DMS114 treated with DMSO at 0.1 percent for 48 hours (cell line): Measurements from ENCODE around the gene SLC22A5.
A peak's percentile ranks its signal among the peaks of the same experiment; 100 is the strongest.

Source experiments
- DNase-seq: peaks from one replicate; lab custom pipeline; 2025; ENCODE audit not compliant: unreplicated experiment; lab: John Stamatoyannopoulos, UW

Gene SLC22A5

DNA sequence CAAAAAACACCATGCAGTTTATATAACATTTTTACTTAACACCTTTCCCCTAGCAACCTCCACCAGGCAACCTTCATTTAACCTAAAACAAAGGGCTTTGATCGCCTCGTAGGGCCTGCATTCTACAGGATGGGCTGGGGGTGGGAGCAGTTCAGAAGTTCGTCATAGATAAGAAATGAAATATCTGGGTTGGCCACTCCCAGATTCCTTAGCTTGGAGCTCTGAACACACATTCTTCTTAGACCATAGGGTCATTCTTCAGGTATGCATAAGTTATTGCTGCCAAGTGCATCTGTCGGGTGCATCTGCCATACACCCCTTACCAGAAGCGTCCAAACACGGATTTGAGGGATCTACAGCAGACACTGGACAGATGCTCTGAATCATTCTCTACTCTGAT lies 4.3 kb upstream of the SLC22A5 start:
- DNase-seq: no peak

DNA sequence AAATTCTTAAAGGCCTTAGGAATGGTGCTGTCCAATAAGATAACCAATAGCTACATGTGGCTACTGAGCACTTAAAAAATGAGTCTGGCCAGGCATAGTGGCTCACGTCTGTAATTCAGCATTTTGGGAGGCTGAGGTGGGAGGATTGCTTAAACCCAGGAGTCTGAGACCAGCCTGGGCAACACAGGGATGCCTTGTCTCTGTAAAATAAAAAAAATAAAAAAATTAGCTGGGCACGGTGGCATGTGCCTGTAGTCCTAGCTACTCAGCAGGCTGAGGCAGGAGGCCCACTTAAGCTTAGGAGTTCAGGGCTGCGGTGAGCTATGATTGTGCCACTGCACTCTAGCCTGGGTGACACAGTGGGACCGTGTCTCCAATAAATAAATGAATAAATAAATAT lies 1.3 kb upstream of the SLC22A5 start:
- no peak for DNase-seq

DNA sequence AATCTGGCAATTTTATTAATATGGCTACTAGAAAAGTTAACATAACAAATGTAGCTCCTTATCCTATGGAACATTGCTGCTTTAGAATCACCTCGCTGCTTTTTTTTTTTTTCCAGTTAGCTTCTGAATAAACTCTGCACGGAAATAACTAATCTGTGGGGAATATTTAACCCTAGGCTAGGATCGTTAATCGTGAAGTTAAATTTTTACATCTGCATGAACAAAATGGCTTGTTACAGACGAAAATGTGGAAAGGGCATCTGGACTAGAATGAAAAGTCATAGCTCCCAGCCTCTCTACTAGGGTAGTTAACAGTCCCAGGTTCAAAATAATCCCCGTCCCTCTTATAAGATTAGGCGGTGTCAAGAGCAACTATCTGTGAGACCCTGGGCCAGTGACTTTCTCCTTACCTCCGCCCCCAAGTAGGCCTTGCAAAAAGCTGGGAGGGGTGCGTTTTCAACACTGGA lies 470 bp upstream of the SLC22A5 start:
- DNase-seq: peak; percentile 37

DNA sequence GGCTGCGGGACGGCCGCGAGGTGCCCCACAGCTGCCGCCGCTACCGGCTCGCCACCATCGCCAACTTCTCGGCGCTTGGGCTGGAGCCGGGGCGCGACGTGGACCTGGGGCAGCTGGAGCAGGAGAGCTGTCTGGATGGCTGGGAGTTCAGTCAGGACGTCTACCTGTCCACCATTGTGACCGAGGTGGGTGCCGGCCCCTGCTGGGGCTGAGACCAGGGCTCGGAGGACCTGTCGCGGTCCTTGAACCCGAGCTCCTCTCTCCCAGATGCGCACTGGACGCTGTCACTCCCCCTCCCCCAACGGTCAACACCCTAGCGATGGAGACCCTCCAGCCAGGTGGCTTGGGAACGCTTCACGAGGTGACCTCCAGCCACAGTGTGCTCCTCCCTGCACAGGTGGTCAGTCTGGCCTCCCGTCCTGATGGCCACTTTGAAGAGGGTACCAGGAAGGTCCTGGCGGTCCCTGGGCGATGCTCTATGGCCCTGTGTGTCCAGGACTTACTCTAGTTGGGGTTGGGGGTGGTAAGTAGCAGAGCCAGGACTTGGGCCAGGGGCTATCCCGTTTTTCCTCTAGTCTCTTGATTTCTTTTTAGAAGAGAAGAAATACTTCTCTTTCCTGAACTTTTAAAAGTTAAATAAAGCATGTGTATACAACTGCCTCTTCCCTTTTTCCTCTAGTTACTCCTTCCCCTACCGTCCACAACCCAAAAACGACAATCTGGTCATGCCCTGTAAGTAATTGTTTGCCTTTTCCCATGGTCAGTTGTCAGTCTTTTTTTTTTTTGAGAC lies 866 bp downstream of the SLC22A5 start:
- DNase-seq: no peak

DNA sequence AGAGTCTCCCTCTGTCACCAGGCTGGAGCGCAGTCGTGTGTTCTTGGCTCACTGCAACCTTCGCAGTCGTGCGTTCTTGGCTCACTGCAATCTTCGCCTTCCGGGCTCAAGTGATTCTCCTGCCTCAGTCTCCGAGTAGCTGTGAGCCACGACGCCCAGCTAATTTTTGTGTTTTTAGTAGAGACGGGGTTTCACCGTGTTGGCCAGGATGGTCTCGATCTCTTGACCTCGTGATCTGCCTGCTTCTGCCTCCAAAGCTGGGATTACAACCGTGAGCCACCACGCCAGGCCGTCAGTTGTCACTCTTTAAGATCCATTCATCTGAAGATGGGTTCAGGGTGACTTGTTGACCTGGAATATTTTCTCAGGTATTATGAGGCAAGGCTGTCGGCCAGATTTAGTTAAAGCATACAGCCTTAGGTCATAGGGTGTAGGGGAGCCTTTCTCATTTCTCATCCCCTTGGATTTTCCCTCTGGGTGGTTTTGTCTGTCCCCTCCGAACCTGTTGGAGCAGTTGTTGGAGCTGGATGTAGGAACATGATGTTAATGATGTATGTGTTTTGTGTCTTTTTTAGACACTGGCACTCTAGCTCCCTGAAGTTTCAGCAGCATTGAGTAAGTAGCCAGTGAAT lies 1.6 kb downstream of the SLC22A5 start:
- DNase-seq: no peak

DNA sequence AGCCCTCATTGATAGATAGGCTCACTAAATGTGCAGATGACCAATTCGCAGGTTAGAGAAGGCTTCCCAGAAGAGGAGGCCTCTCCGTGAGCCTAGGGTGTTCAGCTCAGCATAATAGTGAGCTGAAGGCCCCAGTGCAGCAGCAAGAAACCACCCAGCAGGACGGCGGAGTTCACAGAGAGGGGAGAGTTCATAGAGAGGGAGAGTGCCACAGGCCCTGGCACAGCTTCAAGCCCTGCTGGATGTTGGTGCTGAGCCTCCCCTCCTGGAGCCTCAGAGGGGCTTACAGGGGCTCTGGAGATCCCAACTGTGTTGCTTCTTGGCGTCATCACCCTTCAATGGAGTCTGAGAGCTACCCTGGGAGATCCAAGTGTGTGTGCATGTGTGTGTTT lies 2.1 kb downstream of the SLC22A5 start:
- DNase-seq: no peak

DNA sequence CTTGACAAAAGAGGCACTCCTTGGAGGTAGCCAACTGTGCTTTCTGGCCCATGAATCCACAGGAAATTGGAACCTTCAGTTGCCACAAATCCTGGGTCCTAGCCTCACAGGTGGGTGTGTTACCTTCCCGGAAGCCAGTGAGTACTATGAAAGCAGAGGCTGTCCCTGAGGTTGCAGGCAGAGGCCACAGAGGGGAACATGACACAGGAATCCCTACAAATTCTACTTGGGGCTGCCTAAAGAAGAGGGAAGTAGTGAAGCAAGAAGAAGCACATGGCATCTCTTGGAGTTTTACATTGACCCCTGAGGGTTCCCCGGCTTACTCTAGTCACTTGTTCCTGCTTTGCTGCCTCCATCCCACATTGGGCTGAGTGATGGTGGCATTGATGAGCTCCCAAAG lies 2.6 kb downstream of the SLC22A5 start:
- no peak for DNase-seq

DNA sequence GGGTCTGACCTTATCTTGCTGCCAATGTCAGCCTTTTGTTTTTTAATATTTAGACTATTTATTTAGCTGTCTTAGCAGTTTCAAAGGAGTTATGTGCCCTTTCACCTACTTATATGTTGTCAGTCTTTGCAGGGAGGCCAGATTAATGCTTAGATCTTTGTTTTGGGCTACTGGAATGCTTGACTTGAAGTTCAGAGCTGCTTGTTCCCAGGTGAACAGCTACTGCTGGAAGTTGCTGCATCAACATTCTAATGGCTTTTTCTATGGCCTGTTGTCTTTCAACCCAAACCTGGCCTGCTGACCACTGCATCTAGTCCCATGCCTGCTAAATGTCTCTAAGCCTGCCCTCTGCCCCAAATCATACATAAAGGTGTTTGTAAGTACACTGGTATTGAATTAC lies 3.0 kb downstream of the SLC22A5 start:
- DNase-seq: no peak

DNA sequence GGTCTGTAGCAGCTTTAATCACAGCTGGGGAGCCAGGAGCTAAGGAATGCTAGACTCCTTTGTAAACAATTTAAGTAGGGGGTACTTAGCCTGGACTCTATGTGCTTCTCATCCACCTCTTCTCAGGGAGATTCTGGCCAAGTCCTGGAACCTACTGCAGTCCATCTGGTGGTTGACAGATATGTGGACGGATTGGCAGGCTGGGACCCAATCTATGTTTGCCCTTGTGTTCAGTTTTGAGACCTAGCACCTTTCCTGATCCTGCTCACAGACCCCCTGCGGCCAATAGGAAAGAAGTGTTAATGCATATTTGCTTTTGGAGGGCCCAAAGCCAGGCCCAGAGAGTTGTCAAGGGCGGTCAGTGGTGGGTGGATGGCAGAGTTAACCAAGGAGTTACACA lies 6.4 kb downstream of the SLC22A5 start:
- no peak for DNase-seq

DNA sequence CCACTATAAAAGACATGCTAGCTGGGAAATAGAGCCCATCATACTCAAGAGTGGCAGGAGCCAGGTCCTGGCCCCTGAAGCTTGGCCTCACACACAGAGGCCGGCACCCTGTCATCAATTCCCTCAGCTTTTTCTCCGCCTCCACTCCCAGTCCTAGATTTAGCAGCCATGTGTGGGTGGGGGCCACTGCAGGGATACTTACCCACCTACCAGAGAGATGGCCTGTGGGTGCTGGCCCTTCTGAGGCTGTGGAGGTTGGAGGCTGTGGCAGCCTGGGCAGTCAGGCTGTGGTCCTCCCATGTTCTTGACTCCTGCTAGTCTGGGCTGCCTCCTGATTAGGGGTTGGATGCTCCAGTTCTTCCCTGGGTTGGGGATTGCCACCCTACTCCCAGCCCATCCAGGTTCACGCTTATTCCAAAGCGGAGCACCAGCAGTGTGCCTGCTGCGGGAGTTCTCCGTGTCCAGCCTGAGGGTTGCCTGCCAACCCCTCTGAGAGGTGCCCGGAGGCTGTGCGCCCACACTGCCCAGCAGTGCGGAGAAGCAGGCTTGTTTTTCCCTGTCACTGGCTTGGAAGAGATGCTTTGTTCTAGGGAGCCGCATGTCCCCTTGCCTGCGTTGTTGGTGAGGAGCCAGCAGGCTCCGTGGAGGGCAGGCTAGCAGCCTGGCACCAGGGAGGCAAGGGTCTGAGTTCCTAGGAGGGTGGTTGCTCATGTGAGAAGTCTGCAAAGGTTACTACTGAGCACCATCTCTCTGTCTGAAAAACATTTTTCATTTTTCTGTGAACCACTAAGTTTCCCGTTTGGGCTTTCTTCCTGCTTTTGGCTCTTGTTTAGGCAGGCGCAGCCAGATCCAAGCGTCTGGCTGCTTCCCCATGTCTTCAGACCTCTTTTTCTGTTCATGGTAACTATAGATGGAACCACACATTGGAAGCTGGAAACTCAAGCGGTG lies 7.5 kb downstream of the SLC22A5 start:
- DNase-seq: no peak

DNA sequence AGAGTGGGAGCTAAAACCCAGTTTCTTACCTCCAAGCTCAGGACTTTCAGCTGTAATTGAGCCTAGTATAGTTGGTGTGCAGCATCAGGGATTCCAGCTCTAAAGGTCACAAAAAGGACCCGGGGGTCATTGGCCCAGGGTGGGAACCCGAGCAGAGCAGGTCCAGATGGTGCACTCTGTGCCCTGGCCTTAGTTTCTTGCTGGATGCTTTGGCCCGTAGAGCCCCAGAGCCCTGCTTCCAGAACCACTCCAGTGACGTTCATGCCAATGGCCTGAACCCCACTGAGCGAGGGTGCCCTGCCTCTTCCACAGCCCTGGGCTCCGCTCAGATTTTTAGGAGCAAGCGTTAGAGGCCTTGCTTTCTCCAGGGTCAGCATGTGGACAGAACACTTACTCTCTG lies 8.2 kb downstream of the SLC22A5 start:
- no peak for DNase-seq

DNA sequence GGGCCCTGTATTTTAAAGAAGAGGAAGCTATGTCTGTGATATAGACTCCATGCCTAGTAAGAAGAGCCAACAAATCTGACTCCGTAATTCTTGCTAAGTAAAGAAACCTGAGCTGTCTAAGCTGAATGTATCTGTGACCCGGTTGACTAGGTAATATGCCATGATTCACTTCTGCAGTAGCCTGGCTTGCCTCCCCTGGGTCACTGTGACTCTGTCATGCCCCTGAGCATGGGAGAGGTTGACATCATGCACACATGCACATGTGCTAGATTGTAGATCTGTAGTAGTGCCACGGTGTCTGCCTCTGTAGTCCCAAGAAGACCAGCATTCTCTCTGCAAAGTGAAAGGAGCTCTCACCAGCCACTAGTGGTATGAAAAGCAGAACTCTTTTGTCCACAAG lies 9.1 kb downstream of the SLC22A5 start:
- DNase-seq: no peak

DNA sequence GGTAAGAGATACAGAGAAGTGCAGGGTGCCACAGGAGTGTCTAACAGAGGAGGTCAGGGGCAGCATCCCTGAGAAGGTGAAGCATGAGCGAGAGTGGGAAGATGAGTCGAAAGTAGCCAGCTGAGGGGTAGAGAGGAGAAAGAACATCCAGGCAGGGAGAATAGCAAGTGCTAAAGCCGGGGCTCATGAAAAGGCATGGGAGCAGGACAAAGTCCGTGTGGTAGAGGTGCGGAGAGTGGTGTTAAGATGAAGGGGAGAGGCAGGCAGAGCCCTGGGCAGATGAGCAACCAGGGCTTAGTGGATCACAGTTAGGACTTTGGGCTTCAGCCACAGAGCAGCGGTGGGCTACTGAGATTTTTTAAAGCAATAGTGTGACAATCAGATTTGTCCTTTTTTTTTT lies 10.5 kb downstream of the SLC22A5 start:
- no peak for DNase-seq

DNA sequence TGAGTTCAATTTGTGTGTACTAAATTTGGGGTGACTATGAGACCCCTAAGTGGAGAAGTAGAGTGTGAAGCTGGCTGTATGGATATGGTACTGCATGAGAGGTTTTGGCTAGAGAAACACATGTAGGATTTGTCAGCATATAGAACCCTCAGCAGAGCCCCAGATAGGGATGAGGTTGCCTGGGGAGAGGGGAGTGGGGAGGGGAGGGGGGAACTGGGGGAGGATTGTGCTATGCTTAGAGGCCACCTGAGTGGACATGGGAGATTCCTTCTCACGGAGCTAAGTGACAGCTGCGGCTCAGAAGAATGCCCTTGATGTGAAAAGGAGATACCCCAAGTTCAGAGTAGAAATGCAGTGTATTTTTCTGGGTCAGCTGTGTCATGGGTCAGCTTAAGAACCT lies 11.2 kb downstream of the SLC22A5 start:
- DNase-seq: no peak

DNA sequence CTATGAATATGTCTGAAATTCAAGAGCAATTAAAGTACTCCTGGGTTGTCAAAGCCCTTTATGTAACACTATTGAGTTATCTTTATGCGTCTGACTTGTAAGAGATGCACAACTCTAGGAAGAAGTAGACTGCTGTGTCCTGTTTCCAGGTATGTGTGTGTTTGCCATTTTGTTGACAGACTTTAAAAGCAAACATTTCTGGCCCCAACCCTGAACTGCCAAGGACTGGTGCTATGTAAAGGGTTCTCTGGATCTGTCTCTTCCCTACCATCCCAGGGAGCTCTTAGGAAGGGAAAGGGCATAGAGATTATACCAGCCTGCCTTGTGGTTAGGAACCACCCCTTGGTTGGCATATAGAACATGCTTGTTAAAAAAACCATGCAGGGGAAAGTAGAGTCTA lies 12.1 kb downstream of the SLC22A5 start:
- no peak for DNase-seq

DNA sequence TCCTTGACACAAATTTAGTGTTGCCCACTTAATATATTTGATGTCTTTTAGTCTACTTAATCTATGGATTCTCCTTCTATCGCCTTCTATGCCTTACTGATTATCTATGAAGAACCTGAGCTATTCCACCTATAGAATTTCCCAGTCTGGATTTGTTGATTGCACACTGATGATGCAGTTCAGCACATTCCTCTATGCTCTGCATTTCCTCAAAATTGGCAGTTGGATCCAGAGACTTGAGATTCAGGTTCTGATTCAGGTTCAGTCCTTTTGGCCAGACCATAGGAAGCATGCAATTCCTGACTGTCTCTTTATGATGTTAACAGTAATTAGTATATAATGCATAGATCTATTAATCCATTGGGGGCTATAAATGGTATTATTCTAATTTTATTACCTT lies 13.8 kb downstream of the SLC22A5 start:
- no peak for DNase-seq

DNA sequence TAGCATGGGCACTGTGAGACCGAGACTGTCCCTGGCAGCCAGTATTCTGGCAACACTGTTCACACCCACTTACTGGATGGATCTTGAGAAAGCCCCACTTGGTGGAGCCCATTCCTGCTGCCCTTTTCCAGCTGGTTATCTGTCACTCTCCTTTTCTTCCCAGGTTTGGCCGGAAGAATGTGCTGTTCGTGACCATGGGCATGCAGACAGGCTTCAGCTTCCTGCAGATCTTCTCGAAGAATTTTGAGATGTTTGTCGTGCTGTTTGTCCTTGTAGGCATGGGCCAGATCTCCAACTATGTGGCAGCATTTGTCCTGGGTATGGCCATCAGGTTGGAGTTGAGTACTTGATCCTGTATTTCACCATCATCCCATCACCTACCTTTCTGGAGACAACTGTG lies 14.5 kb downstream of the SLC22A5 start:
- DNase-seq: no peak

DNA sequence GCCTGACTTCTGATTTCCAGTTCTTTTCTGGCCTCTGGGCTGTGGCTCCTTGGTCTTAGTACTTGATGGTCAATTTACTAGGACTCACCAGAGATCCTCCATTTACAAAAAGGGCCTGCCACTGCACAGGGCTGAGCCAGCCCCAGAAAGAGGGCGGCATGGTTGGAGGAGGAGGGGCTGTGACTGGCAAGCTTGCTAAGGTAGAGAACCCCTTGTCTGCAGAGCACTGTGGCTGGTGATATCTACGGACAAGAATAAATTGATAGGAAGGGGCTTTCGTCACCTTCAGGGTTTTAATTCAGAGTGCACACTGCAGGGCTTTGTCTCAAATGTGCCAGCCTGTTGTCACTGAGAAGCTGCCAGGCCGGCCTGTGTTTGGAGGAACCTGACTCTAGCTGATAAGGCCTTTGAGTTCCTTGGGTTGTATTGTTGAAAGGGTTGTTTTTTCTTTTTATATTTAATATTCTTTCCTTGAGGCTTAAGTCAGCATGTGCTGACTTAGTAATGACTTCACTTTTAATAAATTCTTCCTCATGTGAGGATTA lies 15.1 kb downstream of the SLC22A5 start:
- DNase-seq: no peak

DNA sequence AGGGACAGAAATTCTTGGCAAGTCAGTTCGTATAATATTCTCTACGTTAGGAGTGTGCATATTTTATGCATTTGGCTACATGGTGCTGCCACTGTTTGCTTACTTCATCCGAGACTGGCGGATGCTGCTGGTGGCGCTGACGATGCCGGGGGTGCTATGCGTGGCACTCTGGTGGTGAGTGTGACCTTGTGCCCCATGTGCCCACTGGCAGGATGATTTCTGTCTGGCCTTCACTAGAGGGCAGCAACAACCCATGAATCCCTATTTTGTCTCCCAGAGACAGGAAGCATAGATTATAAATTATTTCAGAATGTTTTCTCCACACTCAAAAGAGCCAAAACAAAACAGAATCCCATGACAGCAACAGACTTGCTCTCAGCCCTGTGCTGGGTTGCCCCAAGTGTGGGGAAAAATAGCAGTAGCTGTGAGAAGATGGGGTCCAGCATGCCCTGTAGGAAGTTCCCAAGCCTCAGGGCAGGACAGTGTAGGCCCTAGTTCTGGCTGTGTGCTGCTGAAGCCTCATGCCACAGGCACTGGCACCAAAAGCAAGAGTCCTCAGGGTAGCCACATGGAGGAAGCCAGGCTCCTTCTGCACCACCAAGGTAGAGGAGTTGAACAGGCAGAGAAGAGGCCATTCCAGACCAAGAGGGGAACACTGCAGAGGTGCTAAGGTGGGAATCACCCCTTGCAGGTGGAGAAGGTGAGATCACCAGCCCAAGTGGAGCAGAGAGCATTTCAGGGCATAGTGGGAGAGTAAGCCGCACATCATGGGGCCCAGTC lies 16.0 kb downstream of the SLC22A5 start:
- DNase-seq: peak; percentile 8

DNA sequence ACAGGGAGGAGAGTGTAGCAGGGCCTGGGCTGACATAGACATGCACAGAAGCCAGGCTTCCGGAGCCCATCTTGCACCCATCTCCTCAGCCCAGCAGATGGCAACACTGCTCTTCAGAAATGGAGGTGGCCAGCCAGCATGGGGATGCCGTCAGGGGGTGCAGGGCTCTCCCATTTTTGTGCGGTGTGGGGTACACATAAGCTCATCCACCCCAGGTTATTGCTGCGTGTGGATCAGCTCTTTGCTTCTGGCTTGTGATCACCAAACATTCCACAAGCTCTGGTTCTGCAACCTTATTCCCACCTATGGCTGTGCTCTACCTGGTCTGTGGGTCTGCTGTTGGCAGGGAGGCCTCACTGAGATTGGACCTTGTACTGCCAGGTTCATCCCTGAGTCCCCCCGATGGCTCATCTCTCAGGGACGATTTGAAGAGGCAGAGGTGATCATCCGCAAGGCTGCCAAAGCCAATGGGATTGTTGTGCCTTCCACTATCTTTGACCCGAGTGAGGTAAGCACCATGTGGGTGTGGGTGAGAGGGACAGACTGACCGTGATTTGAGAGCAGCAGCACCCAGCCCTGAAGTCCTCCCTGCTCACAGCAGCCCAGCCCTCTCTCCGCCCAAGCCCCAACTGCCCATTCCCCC lies 17.3 kb downstream of the SLC22A5 start:
- peak; percentile 25 for DNase-seq
